HG03442 (cell line): Measurements from ENCODE around the gene CCDC157.
A peak's percentile ranks its signal among the peaks of the same experiment; 100 is the strongest.
"Not testable (repeated sequence)": the region's sequence is repeated elsewhere in the genome, so short reads cannot be mapped to it uniquely, and the experiment has no call there.

Source experiments
- ATAC-seq: cut with Tn5 transposase; IDR thresholded peaks from one replicate; pipeline ENCODE4 v1.9.1; 2021; ENCODE audit warnings: mild to moderate bottlenecking, moderate library complexity; ENCODE audit not compliant: unreplicated experiment

Gene CCDC157

DNA sequence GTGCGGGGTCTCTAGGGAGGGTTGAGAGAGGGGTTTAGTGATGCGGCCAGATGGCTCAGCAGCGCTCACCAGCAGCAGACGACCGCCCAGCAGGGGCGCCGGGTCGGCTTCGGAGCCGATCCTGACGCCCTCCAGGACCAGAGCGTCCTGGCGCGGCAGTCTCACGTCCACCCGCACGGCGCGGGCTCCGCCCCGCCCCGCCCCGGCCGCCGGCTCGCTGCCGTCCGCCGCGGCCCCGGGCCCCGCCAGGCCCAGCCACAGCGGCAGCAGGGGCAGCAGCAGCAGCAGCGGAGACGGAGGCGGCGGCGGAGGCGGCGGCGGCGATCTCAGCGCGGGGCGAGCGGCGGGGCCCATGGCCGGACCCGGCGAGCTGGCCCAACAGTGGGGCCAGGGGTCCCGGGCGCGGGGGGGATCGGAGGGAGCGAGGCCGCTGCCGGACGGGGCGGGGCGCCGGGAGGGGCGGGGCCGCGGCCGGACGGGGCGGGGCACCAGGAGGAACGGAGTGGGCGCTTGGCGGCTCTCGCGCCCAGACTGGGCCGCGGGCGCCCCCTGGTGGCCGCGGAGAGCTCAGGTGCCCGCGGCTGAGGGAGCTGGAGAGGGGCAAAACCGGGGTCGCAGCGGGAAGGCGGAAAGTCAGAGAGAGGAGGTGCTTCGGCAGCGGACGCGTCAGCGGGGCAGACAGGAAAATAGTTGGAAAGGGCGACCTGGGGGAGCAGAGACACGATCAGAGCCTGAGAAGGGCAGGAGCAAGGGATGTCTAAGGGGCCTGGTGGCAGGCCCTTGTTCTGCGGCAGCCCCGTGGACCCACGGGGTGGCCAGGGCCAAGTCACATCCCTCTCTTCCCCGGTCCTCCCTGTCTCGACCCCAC is 30.4 kb downstream of the CCDC157 start, which contains the start of gene RNF215:
TSS of gene RNF215 (minus strand) at position 452 of the 868 bp plus-strand sequence. CDS start at position 354, 98 bp downstream.
- ATAC-seq, result peak; percentile 66

DNA sequence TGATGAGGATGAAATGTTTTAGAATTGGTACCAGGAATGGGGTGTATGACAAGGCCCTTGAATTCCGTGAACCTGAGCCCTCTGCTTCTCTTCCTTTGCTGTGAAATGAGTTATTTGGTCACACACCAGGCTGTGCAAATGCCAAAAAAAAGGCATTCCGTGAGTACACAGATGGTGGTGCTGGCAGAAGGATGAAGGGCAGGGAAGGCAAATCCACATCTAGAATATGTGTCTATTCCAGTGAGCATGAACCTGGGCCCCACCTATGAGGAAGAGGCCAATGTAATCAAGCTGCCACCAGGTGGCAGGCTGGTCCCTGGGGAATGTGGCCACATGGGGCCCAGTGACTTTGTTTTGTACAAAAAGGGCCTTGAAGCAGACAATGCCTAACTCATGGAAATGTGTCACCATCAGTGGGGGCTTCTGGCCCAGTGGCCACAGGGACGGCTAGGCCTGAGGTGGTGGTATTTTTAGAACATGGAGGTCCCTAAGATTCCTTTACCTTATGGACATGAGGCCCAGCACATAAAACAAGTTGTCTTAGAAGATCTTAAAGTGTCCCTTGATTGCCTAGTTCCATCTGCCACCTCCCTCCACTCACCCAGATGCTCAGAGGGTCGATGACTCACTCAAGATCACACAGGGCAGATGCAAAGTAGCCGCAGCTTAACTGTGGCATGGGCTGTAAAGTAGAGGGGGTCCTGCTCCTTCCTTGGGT is 34.3 kb downstream of the CCDC157 start:
- ATAC-seq, result no peak

DNA sequence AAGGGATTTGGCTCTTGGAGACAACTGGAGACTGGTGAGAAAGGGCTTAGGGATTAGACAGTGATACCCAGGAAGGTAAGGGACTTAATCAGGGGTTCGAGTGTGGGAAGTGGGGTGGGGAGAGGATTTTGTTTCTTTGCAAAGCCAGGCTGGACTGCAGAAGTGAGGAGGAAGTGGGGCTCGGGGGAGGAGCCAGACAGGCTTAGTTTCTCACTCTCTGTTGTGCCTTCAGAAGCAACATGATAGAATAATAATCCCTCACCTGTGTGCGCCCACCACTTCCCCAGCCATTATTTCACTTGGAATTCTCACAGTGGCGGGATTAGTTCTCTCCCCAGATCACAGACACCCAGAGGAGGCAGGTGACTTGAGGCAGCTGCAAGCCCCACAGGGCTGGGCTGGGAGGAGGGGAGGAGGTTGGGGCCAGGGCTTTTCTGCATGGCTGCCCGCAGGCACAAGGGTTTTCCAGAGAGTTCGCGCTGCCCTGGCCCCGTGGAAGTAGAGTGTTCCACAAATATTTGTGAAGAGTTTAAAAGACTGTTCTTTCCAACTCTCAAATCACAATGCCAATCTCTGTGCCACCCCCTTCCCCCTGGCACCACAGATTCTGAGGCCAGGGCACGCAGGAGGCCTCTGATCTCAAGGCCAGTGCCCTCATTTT is 36.0 kb downstream of the CCDC157 start:
- ATAC-seq, result no peak

DNA sequence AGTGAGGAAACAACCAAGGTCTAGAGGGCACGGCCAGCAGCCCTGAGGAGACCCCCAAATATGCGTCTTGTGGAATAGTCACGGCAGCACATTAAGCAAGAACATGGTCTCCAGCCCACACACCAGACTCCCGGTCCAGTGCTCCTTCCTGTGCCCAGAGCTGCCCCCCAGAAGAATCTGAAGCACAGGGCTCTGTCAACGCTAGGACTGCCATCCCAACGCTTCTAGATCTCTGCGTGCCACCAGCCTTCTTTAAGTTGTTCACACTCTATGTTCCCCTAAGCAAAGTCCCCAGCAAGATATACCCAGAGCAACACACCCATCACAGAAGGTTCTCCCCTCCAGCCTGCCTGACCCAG is 36.5 kb downstream of the CCDC157 start:
- ATAC-seq, result no peak

DNA sequence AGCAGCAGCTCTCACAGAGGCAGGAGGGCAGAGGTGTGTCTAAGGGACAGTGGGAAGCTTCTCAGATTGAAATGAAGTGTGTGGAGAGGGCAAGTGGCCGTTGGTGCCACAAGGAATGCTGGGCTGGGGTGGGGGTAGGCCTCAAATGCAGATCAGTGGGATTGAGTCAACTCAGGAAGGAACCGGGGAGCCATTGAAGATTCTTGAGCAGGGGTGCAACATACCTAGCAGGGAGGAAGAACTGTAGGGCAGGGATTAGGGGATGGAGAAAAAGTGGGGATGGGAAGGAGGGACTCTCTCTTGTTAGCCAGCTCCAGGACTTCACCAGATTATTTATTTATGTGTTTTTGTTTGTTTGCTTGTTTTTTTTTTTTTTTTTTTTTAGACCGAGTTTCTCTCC is 37.1 kb downstream of the CCDC157 start:
- no peak for ATAC-seq

DNA sequence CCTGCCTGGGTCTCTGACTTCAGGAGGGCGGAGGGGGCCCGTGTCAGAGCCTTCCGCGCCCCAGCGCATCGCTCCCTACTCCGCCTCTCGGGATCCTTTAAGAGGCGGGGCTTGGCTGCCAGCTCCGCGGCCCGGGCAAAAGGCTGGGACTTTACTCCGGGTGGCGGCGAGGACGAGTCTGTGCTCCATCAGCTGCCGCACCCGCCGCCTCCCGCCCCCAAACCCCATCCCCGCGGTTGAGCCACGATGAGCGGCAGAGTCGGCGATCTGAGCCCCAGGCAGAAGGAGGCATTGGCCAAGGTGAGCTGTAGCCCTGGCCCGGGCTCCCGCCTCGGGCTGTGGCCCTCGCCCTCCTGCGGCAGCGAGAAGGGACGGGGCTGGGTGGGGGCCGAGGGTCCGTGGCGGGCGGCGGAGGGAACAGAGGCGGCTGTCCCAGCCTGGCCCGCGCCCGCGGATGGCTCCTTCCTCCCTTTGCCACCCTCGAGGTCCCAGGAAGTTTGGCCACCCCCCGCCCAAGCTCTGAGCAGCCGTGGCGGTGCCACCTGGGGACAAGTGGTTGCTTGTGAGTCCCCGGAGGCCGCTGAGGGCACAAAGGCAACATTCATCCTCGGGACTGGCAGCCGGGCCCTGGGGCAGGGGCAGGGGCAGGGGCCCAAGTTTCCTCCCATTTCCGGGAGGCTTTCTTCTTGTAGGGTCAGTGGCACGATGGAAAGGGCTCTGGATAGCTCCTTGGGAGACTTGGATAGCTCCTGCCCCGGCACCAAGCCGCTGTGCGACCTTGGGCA is 40.3 kb downstream of the CCDC157 start, which contains the start of gene SEC14L2:
TSS of gene SEC14L2 (plus strand) at position 148 of the 785 bp plus-strand sequence. CDS start at position 247, 99 bp downstream.
- ATAC-seq, result no peak

DNA sequence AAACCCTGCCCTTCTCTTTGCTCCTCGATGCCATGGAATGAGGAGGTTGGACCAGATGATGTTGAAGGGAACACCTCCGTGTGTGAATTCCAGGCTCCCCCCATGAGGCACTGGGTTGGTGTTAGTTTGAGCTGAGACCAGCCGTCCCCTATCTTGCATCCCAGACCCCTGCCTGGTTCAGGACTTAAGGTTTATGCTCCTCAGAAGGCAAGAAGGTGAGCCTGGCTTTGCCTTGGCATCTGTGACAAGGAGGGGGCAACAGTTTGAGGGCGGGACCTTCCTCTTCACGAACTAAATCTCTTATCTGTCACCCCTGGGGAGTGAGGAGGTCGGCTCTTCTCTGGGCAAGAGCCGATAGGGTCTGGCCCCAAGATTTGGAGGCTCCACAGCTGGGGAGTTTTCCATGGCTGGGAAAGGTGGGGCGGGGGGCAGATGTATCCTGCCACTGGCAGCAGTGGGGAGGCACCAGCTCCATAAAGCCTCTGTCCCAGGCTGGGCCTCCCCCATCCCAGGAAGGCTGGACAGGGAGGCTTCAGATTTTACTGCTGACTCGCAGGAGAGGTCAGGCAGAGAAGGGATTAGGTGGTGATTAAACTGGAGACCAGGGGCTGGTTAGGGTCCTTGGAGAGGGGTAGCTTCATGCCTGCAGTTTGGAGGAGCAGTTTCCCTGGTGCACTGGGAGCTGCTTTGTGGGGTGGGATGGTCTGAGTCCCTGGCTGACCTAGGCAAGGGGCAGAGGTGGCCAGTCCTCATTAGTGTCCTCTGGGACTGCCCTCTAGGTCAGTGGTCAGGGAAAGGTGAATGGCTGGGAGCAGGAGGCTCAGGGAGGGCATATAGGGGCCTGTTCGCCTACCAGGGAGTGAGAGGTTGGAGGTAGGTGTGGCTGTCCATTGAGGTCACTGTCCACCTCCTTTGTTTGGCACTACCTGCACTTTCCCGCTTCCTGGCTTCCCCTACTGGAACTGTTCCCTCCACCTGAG is 41.1 kb downstream of the CCDC157 start:
- no peak for ATAC-seq

DNA sequence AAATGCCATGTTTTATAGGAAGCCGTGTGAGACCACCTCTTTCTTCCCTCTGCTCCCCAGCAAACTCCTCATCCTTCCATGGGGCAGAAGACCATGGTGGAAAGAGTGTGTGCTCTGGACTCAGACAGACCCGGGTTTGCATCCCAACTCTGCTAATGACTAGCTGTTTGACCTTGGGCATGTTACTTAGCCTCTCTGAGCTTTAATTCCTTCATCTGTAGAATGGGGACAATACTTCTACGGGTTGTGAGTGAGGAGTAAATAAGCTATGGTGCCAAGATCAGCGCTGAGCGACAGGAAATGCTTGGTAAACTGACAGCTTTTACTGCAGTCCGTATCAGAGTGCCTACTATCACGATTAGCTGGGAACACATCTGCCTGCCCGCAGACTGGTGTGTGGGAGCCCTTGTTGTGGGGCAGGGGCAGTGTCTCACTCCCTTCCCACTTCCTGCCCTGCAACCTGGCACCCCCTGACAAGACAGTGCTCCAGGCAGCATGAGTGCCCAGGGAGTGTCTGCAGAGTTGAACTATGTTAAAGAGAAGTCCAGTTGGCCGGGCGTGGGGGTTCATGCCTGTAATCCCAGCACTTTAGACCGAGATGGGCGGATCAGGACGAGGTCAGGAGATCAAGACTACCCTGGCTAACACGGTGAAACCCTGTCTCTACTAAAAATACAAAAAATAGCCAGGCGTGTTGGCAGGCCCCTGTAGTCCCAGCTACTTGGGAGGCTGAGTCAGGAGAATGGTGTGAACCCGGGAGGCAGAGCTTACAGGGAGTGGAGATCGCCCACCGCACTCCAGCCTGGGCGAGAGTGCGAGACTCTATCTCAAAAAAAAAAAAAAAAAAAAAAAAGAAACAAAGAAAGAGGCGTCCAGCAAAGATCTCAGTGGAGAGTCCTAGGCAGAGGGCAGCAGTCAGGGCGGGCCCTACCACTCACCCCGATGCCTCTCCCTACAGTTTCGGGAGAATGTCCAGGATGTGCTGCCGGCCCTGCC is 42.2 kb downstream of the CCDC157 start:
- ATAC-seq, result no peak

DNA sequence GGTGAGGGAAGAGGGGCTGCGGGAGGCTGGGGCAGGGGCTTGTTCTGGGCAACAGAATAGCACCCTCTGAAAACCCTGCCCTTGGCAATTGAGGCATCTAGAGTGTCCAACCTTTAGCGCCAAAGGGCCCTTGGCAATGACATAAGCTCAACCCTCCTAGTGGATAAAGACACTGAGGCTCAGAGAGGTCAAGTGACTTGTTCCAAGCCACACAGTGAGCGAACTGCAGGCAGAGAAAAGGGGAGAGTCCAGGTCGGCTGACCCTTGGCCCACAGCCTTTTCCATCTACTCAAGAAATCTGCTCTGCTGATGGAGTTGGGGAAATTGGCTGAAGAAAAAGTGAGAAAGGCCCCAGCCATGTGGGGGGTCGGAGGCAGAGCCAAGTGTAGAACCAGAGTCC is 42.9 kb downstream of the CCDC157 start:
- ATAC-seq, result no peak

DNA sequence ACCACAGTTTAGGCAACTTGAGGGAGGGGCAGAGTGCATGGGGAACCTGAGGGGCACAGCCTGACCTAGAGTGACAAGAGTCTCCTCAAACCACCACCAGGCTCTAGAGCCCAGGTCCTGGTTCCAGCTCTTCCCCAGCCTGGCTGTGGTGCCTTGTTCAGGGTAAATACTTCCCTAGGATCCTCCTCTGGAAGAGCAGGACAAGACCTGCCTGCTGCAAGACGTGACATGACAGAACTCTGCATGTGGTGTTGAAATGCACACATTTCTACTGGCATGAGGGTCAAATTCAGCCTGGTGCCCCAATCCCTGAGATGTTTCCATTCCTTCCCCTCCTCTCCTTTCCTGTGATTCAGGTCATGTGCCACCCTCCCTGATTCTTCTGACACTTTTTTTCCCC is 43.4 kb downstream of the CCDC157 start:
- ATAC-seq, result no peak

DNA sequence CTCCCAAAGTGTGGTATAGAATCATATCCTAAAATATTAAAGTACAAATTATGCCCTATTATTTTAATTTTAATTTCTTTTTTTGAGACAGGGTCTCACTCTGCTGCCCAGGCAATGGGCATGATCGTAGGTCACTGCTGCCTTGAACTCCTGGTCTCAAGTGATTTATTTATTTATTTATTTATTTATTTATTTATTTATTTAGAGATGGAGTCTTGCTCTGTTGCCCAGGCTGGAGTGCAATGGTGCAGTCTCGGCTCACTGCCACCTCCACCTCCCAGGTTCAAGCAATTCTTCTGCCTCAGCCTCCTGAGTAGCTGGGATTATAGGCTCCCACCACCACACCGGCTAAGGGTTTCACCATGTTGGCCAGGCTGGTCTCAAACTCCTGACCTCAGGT is 44.2 kb downstream of the CCDC157 start:
- ATAC-seq, result not testable (repeated sequence)

DNA sequence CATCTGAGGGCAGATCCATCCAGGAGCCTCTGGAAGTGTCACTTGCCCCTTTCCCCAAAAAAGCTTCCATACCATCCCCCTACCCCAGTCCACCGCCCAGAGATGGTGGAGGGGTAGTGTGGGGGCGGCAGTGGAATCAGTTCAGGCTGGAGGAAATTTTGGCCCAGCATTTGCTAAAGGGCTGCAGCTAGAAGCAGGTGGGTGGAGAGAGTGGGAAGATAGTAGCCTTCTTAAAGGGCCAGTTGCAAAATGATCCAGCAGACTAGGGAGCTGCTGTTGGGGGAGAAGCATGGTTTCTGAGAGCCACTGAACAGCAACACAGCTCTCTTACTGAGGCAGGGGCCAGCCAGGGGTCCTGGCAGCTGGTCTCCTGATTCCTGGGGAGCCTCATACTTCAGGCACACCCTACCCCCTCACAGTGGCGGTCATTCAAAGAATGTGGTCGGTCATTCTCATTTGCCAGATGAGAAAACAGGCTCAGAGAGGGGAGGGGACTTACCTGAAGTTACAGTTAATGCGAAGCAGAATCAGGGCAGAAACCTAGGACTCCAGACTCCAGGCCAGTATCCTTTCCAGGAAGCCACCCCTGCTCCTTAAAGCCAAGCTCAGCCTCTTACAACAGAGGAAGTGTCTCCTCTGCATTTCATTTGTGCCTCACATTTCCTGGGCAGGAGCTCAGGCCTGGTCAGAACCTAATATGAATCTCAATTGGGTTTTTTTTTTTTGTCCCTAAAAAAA is 45.4 kb downstream of the CCDC157 start:
- no peak for ATAC-seq

DNA sequence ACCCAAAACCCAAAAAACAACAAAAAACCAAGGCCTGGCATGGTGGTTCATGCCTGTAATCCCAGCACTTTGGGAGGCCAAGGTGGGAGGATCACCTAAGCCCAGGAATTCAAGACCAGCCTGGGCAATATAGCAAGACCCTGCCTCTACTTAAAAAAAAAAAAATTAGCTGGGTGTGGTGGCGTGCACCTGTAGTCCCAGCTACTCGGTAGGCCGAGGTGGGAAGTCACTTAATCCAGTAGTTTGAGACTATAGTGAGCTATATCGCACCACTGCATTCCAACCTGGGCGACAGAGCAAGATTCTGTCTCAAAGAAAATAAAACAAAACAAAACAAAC is 45.9 kb downstream of the CCDC157 start:
- not testable (repeated sequence) for ATAC-seq

DNA sequence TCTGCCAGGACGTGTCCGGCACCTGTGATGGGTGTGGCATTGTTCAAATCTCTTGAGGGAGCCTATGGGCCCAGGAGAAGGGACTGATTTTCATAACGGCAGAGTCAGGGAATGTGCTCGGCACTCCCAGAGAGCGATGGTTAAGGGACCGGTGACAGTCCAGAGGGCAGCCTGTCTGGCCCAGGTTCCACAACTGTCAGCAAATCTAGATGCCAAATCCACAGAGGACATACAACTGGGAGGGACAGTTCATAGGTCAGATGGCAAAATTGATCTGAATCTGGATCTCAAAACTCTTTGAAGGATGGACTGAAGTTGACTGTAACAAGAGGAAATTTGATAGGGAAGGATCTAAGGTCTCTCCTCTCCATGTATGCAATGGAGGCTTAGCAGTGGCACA is 47.5 kb downstream of the CCDC157 start:
- no peak for ATAC-seq

DNA sequence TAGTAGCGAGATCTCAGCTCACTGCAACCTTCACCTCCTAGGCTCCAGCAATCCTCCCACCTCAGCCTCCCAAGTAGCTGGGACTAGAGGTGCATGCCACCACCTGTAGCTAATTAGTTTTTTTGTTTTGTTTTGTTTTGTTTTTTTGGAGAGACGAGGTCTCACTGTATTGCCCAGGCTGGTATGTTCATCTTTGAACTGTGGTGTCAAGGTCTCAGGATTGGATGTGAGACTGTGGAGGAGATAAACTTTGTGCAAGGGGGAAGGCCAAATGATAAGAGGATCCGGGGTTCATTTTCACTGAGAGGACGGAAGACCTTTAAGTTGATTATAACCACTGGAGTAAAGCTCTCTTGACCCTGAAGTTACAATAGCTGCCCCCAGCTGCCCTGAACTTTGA is 48.9 kb downstream of the CCDC157 start:
- no peak for ATAC-seq

DNA sequence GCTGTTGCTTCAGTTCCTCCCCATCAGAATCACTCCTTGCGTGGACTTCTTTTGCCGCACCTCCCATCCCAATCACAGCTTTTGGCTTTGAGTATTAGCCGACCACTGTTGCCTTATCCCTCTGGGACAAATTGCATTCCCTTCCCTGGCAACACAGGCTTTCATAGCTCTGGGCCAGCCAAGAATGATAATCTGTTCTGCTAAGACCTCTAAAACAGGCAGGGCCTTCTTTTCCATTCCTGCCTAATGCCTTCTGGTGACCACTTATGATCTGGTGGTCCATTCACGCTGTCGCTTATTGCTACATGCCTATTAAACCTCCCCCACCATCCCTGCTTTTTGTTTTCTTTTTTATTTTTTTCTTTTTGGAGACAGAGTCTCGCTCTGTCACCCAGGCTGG is 49.6 kb downstream of the CCDC157 start:
- no peak for ATAC-seq

DNA sequence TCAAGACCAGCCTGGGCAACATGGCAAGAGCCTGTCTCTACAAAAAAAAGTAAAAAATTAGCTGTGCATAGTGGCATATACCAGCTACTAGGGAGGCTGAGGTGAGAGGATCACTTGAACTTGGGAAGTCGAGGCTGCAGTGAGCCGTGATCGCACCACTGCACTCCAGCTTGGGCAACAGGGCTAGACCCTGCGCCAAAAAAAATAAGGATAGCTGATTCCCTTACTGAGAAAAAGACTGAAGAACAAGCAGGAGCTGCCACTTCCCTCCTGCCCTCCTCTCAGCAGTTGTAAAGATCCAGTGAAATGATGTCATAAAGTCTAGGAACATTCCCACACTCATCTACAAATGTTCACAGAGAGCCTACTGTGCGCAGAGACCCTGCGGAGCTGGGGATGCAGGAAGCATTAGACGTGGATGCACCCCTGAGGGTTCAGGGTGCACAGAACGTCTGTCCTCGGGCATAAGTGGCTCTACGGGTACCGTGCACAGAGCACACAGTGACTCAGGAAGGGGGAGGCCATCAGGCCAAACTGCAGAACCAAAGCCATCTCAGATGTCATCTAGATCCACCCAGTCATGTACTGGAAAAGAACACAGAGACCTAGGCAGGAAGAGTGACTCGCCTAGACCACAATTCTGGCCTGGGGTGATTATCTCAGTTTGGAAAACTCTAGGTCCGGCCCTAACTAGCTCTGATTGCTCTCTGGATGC is 51.7 kb downstream of the CCDC157 start:
- ATAC-seq, result no peak
